ENCODE measurements around the gene TMEM38A. TPM values are rescaled to one million over a fixed set of nuclear protein-coding genes. Genes with fewer than 3 reads are reported as not detected.

Gene TMEM38A
- total and polyA plus RNA-seq, 4 donors = 3.1 to 6.2 (median 3.9) TPM

DNA sequence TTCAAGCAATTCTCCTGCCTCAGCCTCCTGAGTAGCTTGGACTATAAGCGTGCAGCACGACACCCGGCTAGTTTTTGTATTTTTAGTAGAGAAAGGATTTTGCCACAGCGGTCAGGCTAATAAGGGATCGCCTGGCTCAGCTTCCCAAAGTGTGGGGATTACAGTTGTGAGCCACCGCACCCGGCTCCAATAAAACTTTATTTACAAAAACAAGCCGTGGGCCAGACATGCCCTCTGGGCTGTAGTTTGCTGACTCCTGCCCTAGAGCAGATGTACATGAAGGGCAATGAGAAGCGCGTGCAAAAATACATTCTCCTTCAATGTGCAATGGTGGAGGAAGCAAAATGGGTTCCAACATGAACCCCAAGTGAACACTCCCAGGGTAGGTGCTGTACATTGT is 19.2 kb upstream of the TMEM38A start:
- Histone ChIP-seq H3K4me1 (ENCODE audit: control insufficient read depth in 4 of 4, insufficient read depth in 4 of 4, low read length in 3 of 4) (peaks cover 0 to 8% (median 0%) of the 10 kb centered on the region in 4 donors), H3K36me3 (ENCODE audit: control insufficient read depth in 4 of 4, insufficient read depth in 3 of 4, low read depth in 1 of 4, low read length in 3 of 4) (peaks cover 18 to 58% (median 31%) of the 10 kb centered on the region in 4 donors), H3K27ac (ENCODE audit: low read depth in 1 of 2, low read length in 2 of 2) (no peak overlapping the region), H3K27me3 (ENCODE audit: control insufficient read depth in 4 of 4, insufficient read depth in 4 of 4, low read length in 3 of 4) (no peaks in the 10 kb centered on the region), H3K9me3 (ENCODE audit: control insufficient read depth in 4 of 4, low read length in 3 of 4) (no peaks in the 10 kb centered on the region), H3K9ac (ENCODE audit: low read depth in 1 of 2, low read length in 2 of 2) (no peak overlapping the region), H3K4me3 (ENCODE audit: low read depth in 1 of 3, low read length in 3 of 3) (no peak overlapping the region)
- TF ChIP-seq YY1 (IDR thresholded peaks at IDR 0.05) = no peak
- TF ChIP-seq, protein P1, sequence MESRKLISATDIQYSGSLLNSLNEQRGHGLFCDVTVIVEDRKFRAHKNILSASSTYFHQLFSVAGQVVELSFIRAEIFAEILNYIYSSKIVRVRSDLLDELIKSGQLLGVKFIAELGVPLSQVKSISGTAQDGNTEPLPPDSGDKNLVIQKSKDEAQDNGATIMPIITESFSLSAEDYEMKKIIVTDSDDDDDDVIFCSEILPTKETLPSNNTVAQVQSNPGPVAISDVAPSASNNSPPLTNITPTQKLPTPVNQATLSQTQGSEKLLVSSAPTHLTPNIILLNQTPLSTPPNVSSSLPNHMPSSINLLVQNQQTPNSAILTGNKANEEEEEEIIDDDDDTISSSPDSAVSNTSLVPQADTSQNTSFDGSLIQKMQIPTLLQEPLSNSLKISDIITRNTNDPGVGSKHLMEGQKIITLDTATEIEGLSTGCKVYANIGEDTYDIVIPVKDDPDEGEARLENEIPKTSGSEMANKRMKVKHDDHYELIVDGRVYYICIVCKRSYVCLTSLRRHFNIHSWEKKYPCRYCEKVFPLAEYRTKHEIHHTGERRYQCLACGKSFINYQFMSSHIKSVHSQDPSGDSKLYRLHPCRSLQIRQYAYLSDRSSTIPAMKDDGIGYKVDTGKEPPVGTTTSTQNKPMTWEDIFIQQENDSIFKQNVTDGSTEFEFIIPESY (IDR thresholded peaks at IDR 0.05) = no peak
- TF ChIP-seq, protein P2, sequence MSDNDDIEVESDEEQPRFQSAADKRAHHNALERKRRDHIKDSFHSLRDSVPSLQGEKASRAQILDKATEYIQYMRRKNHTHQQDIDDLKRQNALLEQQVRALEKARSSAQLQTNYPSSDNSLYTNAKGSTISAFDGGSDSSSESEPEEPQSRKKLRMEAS (IDR thresholded peaks at IDR 0.05) = no peak
- no peak for TF ChIP-seq FOXA2 (IDR thresholded peaks at IDR 0.05)
- TF ChIP-seq HNF4G (IDR thresholded peaks at IDR 0.05) = no peak
- TF ChIP-seq HNF4A (conservative IDR thresholded peaks at IDR 0.05) = no peak
- TF ChIP-seq, protein P3, sequence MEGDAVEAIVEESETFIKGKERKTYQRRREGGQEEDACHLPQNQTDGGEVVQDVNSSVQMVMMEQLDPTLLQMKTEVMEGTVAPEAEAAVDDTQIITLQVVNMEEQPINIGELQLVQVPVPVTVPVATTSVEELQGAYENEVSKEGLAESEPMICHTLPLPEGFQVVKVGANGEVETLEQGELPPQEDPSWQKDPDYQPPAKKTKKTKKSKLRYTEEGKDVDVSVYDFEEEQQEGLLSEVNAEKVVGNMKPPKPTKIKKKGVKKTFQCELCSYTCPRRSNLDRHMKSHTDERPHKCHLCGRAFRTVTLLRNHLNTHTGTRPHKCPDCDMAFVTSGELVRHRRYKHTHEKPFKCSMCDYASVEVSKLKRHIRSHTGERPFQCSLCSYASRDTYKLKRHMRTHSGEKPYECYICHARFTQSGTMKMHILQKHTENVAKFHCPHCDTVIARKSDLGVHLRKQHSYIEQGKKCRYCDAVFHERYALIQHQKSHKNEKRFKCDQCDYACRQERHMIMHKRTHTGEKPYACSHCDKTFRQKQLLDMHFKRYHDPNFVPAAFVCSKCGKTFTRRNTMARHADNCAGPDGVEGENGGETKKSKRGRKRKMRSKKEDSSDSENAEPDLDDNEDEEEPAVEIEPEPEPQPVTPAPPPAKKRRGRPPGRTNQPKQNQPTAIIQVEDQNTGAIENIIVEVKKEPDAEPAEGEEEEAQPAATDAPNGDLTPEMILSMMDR (IDR thresholded peaks at IDR 0.05; ENCODE audit: low read depth, low read length, missing input control) = no peak
- WGBS = 98% methylated on average over 10 of the region's 10 CpGs
- DNase-seq (ENCODE audit: low spot score) = no peak

DNA sequence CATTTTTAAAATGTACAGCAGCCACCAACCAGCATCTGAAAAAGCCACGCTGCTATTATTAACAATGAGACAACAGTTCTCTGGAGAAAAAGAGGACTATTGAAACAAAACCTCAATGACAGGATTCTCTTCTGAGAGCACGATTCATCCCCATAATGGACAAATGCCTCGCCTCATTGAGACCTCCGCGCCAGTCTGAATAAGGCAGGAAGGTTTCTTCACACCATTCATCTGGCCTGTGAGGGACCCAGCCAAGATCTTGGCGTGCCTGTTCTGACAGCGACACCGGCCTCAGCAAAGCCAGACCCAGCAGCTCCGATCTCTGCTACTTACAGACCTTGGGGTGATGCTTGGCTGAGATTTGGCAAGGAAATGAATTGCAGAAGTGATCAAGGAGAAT is 15.8 kb upstream of the TMEM38A start:
- Histone ChIP-seq H3K9me3 (ENCODE audit: control insufficient read depth in 4 of 4, low read length in 3 of 4) (no peaks in the 10 kb centered on the region), H3K9ac (ENCODE audit: low read depth in 1 of 2, low read length in 2 of 2) (no peak overlapping the region), H3K27me3 (ENCODE audit: control insufficient read depth in 4 of 4, insufficient read depth in 4 of 4, low read length in 3 of 4) (no peaks in the 10 kb centered on the region), H3K27ac (ENCODE audit: low read depth in 1 of 2, low read length in 2 of 2) (no peak overlapping the region), H3K4me1 (ENCODE audit: control insufficient read depth in 4 of 4, insufficient read depth in 4 of 4, low read length in 3 of 4) (peaks cover 0 to 6% (median 0%) of the 10 kb centered on the region in 4 donors), H3K4me3 (ENCODE audit: low read depth in 1 of 3, low read length in 3 of 3) (no peak overlapping the region), H3K36me3 (ENCODE audit: control insufficient read depth in 4 of 4, insufficient read depth in 3 of 4, low read depth in 1 of 4, low read length in 3 of 4) (peaks cover 18 to 56% (median 33%) of the 10 kb centered on the region in 4 donors)
- no peak for DNase-seq (ENCODE audit: low spot score)
- WGBS = 96% methylated on average over 9 of the region's 9 CpGs
- TF ChIP-seq, protein P1 (IDR thresholded peaks at IDR 0.05) = no peak
- TF ChIP-seq, protein P4, sequence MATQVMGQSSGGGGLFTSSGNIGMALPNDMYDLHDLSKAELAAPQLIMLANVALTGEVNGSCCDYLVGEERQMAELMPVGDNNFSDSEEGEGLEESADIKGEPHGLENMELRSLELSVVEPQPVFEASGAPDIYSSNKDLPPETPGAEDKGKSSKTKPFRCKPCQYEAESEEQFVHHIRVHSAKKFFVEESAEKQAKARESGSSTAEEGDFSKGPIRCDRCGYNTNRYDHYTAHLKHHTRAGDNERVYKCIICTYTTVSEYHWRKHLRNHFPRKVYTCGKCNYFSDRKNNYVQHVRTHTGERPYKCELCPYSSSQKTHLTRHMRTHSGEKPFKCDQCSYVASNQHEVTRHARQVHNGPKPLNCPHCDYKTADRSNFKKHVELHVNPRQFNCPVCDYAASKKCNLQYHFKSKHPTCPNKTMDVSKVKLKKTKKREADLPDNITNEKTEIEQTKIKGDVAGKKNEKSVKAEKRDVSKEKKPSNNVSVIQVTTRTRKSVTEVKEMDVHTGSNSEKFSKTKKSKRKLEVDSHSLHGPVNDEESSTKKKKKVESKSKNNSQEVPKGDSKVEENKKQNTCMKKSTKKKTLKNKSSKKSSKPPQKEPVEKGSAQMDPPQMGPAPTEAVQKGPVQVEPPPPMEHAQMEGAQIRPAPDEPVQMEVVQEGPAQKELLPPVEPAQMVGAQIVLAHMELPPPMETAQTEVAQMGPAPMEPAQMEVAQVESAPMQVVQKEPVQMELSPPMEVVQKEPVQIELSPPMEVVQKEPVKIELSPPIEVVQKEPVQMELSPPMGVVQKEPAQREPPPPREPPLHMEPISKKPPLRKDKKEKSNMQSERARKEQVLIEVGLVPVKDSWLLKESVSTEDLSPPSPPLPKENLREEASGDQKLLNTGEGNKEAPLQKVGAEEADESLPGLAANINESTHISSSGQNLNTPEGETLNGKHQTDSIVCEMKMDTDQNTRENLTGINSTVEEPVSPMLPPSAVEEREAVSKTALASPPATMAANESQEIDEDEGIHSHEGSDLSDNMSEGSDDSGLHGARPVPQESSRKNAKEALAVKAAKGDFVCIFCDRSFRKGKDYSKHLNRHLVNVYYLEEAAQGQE (IDR thresholded peaks at IDR 0.05) = no peak
- TF ChIP-seq TAF1 (conservative IDR thresholded peaks at IDR 0.05) = no peak
- no peak for TF ChIP-seq GABPA (IDR thresholded peaks at IDR 0.05 in 1 of 2, conservative IDR thresholded peaks at IDR 0.05 in 1 of 2)
- TF ChIP-seq, protein P3 (IDR thresholded peaks at IDR 0.05; ENCODE audit: low read depth, low read length, missing input control) = no peak
- TF ChIP-seq EGR1 (IDR thresholded peaks at IDR 0.05; ENCODE audit: low read depth in 2 of 2) = no peak

Measured in liver (tissue), 9 donors.